ENCODE results near the gene CLCA4.

The CLCA4 gene

GRCh38 chr1:86621286-86621685, 74.4 kb downstream of the CLCA4 start:
- no peak for DNase-seq
